ENCODE data around the gene FNDC3A.
"Not testable (repeated sequence)": the region's sequence is repeated elsewhere in the genome, so short reads cannot be mapped to it uniquely, and the experiment has no call there.

FNDC3A gene

DNA sequence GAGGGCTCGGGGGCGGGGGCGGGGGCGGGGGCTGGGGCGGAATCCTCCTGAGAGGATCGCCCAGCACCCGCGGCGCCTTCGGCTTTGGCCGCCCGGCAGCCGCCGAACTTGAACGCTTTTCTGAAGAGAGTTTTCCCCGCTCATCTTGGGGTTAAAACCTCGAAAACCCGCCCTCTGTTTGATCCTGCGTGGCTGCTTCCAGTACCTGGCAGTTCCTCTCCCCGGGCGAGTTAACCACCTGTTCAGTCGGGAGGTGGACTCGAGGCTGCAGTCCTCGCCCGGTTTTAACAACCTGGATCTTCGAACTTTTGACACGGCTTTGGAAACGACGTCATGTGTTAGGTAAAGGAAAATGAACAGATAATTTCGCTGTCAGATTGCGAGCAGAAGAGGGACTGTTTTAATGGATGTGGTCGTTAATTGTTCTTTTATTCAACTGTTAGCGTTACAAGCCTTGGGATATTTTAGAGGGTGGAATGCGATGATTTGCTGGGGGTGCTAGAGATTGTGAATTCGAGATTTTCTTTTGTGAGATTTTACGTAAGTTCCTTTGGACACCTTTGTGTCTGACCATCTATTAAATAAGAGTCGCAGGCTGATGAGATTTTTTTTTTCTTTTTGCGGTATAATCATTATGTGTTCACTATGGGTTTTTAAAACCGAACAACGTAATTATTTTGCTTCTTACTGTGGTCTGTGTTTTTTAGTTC is 1.0 kb downstream of the FNDC3A start:
- peak; percentile 43 for DNase-seq

DNA sequence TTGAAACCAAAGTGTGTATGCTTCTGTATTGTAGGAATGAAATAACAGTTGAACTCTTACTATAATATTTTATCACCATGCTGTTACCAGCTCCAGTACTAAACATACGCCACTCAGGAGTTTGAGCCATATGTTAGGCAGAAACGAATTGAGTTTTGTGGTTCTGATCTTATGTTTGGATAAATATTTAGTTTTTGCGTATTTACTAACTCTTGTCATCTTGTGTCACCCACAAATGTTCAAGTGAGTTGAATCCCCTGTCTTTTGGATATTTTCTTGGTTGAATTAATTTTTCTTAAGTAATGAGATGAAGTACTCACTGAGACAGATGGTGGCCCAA is 1.5 kb downstream of the FNDC3A start:
- DNase-seq, result peak; percentile 21

DNA sequence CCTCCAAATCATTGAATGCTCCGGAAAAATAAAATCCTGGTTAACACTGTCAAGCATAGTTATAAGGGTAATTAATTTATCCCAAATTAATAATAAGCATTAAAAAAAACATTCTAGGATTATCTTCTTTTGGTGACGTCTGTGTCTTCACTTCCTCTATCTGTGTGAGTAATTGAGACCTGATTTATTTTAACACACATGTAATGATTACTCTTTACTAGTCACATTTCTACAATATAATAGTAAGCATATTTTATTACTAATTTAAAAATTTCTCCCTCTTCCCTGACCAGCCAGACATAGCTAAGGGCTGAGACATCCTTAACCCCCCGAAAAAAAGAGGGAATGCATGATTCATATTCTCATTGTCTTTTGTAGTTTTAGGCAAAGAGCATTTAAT is 2.3 kb downstream of the FNDC3A start:
- peak; percentile 69 for DNase-seq

DNA sequence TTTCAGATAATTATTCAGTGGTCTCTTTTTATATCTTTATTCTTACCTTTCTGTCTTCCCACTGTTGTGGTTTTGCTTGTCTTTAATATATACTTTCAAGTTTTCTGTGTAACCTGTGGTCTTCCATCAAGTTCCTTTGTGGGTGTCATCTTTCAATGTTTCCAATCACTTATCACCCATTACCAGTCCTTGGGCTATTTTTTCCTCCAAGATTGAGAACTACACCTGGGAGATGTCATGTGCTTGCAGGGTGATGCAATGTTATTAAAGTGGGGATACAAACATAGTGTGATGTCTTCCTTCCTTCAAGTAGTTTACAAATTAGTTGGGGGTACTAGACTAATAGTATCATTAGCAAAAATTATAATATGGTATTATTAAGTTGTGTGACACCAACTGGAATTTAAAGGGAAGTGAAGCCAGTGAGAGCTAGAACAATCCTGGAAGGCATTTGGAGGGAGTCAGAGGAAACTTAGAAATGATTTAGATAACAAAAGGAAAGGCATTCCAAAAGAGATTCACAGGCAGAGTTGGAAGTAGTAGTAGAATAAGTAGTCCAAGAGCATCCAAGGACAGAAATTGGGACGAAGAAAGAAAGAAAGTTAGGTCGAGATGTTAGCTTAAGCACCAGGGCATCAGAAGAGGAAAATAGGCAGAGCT is 3.4 kb downstream of the FNDC3A start:
- no peak for DNase-seq

DNA sequence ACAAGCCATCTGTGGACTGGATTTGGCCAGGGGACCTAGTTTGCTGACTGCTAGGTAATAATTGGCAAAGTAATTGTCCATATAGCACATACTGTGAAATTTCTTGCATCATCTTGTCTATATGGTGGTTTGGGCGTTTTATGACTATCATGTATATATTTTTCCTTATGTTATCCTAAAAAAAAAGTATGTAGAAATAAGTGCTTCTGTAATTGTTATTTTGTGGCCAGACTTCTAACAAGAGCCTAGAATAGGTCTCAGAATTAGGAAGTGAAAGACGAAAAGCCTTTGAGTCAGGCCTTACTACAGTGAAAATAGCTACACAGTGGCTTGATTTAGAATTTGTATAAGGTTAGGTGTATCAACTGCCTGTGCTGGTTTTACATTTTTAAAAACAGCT is 4.2 kb downstream of the FNDC3A start:
- DNase-seq, result no peak

DNA sequence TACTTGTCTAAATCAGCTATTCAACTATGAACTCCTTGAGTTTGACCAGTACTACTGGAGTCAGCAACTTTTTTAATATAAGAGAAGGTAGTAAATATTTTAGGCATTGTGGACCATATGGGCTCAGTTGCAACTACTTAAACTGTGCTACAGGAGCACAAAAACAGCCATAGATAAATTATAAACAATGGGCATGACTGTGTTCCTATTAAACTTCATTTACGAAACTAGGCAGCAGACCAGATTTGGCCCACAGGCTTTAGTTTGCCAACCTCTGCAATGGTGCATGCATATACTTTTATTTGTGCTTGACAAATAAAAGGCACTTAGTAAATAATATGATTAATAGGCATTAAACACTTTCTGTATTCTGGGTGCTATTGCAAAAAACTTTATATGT is 7.6 kb downstream of the FNDC3A start:
- no peak for DNase-seq

DNA sequence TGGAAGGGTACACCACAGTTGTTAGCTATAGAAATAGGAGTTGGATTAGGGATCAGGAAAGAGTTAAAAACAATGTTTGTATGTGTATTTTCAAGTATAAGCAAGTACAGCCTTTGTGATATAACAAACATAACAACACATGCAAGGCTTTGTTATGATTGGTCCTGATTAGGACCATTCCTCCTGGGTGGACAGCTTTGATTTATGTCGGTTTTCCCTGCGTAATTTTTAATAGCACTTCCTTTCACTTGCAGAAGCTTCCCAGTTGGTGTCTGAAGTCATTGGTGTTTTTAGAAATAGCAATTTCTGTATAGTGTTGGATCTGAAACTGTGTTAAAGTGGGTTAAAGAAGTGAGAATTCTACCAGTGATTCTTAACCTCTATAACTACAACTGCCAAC is 10.0 kb downstream of the FNDC3A start:
- no peak for DNase-seq

DNA sequence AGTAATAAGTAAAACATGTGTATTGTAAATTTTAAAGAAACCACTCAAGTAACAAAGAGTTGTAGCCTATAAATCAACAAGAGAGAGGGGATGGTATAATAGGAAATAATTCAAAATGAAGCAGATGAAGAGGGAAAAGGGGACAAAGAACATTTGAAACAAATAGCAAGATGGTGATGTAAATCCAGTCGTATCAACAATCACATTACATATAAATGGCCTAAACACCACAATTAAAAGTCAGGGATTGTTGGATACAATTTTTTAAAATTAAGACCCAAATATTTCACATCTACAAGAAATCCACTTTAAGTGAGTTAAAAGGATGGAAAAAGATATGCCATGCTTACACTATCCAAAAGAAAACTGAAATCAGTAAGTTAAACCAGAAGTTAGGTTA is 15.2 kb downstream of the FNDC3A start:
- no peak for DNase-seq

DNA sequence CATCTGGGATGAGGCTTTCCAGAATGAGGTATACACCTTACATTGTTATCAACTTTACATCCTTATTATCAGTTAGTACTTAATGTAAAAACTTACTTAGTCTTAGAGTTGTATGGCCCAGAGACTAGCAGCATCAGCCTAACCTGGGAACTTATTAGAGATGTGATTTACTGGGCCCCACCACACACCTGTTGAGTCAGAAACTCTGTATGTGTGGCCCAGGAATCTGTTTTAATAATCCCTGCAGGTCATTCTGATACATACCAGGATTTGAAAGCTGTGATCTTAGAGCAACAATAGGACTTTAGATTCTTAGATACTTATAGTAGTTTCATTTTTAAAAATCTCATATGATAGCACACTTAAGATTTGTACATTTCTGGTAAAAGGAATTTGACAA is 17.4 kb downstream of the FNDC3A start:
- no peak for DNase-seq

DNA sequence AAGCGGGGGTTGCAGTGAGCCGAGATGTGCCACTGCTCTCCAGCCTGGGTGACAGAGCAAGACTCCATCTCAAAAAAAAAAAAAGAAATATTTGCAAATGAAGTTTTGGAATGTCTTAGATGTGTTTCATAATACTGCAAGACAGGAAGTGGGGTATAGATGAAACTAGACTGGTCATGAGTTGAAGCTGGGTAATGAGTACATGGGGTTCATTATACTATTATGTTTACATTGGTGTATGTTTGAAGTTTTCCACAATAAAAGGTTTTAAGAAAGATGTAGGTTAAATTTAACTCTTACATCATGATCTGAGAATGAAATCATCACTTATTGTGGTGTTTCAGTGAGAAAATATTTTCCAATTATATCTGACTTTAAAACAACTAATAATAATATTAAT is 19.0 kb downstream of the FNDC3A start:
- DNase-seq, result peak; percentile 70

DNA sequence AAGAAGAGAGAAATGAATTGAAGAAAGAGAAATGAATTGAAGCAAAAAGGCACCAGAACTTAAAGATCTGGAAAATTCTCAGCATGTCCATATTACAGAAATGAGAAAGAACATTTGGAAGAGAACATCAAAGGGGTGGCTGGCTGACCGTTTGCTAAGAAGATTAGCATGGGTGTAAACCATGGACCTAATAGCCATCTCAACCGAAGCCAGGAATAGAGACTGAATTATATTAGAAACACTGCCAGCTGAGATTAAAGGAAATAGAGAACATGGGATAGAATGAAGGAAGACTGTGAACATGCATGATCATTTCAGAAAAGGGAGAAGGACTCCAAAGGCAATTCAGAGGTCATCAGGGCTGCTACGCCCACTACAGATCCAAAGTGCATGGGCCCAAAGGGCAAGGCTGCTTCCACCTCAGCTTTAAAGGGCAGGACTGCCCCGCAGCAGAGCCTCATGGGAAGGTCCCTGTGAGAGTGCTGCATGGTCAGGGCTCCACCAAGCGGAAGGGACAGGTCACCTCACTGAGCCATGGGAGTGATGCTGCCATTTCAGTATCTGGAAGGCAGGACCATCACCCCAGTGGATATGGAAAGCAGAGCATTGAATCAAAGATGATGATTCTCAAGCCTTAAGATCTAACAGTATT is 23.1 kb downstream of the FNDC3A start:
- DNase-seq, result no peak

DNA sequence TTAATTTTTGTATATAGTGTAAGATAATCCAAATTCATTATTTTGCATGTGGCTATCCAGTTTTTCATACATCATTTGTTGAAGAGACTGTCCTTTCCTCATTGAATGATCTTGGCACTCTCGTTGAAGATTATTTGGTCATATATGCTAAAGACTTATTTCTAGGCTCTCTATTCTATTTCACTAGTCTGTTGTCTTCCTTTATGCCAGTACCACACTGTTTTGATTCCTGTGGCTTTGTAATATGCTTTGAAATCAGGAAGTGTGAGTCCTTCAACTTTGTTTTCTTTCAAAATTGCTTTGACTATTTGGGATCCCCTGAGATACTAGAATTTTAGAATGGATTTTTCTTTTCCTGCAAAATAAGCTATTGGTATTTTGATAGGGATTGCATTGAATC is 24.5 kb downstream of the FNDC3A start:
- DNase-seq, result no peak

DNA sequence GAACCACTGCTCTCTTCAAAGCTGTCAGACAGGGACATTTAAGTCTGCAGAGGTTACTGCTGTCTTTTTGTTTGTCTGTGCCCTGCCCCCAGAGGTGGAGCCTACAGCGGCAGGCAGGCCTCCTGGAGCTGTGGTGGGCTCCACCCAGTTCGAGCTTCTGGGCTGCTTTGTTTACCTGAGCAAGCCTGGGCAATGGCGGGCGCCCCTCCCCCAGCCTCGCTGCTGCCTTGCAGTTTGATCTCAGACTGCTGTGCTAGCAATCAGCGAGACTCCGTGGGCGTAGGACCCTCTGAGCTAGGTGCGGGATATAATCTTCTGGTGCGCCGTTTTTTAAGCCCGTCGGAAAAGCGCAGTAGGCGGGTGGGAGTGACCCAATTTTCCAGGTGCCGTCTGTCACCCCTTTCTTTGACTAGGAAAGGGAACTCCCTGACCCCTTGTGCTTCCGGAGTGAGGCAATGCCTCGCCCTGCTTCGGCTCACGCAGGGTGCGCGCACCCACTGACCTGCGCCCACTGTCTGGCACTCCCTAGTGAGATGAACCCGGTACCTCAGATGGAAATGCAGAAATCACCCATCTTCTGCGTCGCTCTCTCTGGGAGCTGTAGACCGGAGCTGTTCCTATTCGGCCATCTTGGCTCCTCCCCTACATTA is 43.4 kb downstream of the FNDC3A start:
- DNase-seq, result not testable (repeated sequence)

DNA sequence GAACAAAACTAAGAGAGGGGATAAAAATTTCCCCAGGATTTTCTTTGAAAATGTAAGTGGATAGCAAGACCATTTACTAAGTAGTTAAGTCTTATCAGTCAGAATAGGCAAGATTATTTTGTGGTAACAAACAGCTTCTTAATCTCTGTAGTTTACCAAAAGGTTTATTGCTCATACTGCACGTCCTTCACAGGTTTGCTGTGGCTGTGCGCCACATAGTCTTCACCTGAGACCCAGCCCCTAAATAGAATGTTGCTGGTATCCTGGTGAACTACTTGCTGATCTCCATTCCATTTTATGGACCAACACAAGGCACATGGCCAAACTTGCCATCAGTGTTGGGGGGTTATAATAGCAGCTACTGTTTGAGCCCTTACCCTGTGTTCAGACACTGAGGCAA is 44.6 kb downstream of the FNDC3A start:
- no peak for DNase-seq

DNA sequence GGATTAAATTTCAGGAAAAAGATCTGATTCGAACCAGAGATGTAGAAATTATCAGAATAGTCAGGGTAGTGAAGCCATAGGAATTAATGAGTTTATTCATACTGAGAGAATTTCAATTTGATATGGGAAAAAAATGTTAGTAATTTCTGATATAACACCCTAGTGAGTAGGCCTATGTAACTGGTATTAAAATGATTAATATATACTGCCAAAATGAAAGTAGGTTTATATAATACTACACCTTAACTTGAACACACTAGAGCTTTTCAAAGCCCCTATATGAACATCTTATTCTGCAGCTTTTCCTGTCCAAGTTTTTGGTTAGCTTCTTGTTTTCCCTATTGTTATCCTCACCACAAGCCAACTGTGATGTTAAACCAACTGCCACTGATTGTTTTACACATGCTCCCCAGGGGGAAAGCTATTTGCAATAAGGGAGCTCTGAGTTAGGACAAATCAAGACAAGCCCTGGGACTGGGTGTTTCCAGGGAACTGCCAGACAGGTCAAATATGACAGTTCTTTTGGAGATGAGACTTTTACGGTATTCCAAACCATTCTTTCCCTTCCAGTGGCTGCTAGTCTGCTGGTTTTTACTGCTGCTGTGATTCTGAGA is 45.3 kb downstream of the FNDC3A start:
- peak; percentile 14 for DNase-seq

DNA sequence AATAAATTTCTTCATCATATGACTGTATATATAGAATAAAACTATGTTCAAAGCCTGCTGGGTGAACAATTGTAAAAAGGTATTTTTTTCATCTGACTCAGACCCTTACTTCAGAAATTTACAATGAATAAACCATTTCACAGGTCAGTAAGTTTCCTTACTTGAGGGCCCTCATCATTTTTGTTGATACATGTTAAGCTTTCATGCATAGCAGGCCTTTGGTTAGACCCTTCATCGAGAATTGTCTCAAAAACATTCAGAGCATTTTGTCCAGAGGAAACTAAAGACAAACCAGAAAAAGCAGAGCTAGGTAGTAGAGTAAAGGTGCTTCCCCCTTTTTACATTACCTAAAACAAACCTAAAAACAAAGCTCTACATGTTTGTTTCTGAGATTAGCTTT is 46.2 kb downstream of the FNDC3A start:
- DNase-seq, result no peak

DNA sequence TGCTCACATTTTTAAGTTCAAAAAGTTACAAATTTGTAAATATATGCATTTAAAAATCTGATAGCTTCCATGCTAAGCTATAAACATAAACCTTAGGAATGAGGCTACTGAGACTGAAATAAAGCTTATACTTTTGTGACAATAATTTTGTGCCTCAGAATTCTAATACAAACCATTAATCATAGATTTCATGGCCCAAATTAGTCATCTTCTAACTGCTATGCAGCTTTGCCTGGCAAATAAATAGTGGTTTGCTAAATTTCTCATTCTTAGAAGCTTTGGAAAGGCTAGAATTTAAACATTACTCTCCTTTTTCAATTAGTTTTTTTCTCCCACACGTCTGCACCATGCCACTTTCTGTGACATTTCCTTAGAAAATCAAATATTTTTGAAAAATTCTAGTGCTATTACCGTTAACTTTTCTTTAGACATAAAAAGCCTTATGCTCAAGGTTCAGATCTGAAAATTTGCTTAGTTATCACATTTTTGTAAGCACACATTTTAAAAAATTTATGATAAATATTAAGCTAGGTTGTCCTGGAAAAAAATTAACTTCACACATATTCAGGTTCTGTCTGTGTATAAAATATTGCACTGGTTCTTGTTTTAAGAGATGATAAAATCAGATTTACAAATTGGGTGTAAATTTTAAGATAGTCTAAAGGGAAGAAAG is 46.9 kb downstream of the FNDC3A start:
- DNase-seq, result peak; percentile 68

DNA sequence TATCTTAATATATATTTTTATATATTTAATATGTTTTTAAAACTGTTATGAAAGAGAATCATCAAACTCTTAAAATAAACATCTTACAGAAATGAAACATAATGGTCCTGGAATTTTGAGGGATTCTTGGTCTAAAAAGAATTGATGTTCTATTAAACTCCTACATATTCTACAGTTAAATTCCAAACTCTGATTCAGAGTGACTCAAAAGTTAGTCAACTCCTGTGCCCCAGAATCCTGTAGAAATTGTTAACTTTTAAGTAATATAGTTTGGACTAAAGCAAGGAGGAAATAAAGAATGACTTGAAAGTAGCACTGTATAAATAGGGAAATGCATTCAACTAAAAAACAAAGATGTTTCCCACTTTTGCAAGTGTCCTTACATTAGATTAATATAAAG is 47.7 kb downstream of the FNDC3A start:
- DNase-seq, result peak; percentile 91

DNA sequence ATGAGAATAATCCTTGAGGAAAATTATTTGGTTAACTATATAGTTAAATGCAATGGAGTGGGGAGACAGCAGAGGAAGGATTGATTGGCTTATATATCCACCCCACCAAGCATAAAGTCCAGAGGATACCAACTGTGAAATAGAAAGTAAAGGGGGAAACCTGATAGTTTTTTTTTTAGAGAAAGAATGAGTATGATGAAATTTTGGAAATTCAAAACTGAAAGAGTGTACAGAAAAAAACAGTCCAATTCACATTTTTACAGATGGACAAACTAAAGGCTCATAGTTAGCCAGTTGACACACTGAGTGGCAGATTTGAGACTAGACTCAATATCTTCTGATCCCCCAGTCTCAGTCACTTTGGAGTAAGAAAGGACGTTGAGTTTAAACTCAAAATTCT is 51.1 kb downstream of the FNDC3A start:
- no peak for DNase-seq

DNA sequence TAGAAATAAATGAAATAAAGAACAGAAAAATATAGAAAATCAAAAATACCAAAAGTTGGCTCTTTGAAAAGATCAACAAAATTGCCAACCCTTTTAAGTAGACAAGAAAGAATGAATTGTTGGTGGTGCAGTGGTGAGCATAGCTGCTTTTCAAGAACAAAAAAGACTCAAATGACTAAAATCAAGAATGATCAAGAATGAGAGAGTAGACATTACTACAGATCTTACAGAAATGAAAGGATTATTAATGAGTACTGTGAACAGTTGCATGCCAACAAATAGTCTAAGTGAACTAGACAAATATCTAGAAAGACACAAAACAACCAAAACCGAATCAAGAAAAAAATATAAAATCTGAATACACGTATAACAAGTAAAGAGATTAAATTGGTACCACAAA is 53.9 kb downstream of the FNDC3A start:
- DNase-seq, result no peak

DNA sequence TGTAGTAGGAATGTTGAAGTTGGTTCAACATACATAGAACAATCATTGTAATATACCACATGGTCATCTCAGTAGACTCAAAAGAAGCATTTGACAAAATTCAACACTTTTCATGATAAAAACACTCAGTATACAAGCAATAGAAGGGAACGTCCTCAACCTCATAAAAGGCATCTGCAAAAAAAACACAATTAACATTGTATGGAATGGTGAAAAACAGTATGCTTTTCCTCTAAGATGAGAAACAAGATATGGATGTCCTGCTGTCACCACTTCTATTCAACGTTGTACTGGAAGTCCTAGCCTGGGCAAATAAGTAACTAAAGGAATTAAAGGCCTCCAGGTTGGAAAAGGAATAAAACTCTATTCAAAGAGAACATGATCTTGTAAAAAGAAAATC is 54.5 kb downstream of the FNDC3A start:
- DNase-seq, result no peak

DNA sequence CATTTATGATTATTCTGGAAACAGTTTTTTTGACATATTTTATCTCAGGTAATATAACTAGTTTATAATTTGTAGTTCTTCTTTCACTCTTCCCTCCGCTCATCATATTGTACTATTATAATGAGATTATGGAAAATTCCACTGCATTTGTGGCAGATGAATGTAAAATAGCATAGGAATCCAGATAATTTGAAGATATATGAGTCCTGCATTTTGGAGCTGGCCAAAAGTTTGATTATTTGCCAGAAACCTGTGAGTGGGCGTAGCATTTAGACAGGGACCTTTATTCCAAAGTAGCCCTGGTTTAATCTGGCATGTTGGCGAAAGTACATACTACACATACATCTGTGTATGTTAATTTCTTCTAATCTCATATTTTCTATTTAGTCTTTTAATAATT is 65.2 kb downstream of the FNDC3A start:
- no peak for DNase-seq

DNA sequence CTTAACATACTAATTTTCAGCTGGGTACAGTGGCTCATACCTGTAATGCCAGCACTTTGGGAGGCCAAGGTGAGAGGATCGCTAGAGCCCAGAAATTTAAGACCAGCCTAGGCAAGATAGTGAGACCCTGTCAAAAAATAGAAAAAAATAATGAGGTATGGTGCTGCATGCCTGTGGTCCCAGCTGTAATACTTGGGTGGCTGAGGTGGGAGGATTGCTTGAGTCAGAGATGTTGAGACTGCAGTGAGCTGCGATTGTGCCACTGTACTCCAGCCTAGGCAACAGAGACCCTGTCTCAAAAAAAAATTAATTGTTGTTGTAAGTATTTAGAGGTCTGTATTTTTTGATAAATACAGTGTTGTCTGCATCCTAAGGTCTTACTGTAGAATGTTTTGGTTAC is 66.8 kb downstream of the FNDC3A start:
- no peak for DNase-seq

Data from HCEC 1CT (cell line).